PFSK-1 (cell line): ENCODE data around the gene TMEM43.

ENCODE experiments used
- FOXP2 ChIP-seq: optimal IDR thresholded peaks from 2 replicates; pipeline ENCODE3; 2011; ENCODE audit warnings: borderline replicate concordance, control low read depth, inconsistent platforms; ENCODE audit not compliant: insufficient read depth; ENCODE audit errors: extremely low read length, extremely low read depth
- POLR2AphosphoS5 ChIP-seq: IDR thresholded peaks from 2 replicates; pipeline ENCODE4 v1.6.1; 2012; ENCODE audit warnings: low read depth, mild to moderate bottlenecking, control low read depth, low read length, moderate library complexity
- REST ChIP-seq, 2 experiments: IDR thresholded peaks; 2 replicates each; pipeline versions ENCODE4 v1.6.1 to v1.8.0; 2011 to 2012; ENCODE audit warnings: low read depth in 2 of 2, low read length in 2 of 2, control low read depth in 1 of 2, inconsistent platforms in 1 of 2, mild to moderate bottlenecking in 1 of 2, moderate library complexity in 1 of 2; ENCODE audit not compliant: insufficient read depth in 1 of 2
- SIN3A ChIP-seq: IDR thresholded peaks from 2 replicates; pipeline ENCODE4 v1.6.1; 2012; ENCODE audit warnings: mild to moderate bottlenecking, low read length, moderate library complexity, borderline replicate concordance; ENCODE audit not compliant: insufficient read depth
- TAF1 ChIP-seq: IDR thresholded peaks from 2 replicates; pipeline ENCODE4 v1.6.1; 2012; ENCODE audit warnings: low read length, control low read depth, borderline replicate concordance; ENCODE audit not compliant: insufficient read depth

Gene TMEM43

GRCh38 chr3:14121859-14122258 lies 3.0 kb upstream of the TMEM43 start:
- TF ChIP-seq REST (IDR thresholded peaks at IDR 0.05; ENCODE audit: insufficient read depth in 1 of 2, low read depth in 2 of 2, low read length in 2 of 2) (no peak), TAF1 (no peak), FOXP2 (no peak), SIN3A (no peak), POLR2AphosphoS5 (no peak)

- TF ChIP-seq POLR2AphosphoS5 (no peak), REST (IDR thresholded peaks at IDR 0.05; ENCODE audit: insufficient read depth in 1 of 2, low read depth in 2 of 2, low read length in 2 of 2) (no peak), FOXP2 (no peak), SIN3A (no peak), TAF1 (no peak)
Observed at GRCh38 chr3:14122301-14122700, 2.6 kb upstream of the TMEM43 start.

- TF ChIP-seq TAF1 (no peak), POLR2AphosphoS5 (no peak), FOXP2 (no peak), SIN3A (no peak)
Observed at GRCh38 chr3:14123308-14124222, 1.3 kb upstream of the TMEM43 start.

DNA sequence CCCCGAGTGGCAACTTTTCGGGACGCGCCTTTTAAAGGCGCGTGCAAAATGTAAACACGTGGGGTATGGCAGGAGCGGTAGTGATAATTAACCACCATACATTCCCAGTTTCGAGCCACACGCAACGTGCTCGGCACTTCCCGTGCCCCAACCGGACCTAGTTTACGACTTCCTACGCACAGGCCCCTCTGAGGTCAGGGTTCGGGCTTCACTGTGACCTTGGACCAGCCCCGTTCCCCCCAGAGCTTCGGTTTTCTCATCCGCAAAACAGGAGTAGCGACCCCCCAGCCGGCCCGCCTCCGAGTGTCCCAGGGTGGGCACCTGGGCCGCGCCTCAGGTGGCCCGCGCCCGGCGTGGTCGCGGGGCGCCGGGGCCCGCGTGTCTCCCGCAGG lies 633 bp upstream of the TMEM43 start:
- 0 out of 2 replicates have a peak, but pooled peaks have one; percentile 24 for TF ChIP-seq POLR2AphosphoS5
- TF ChIP-seq REST (IDR thresholded peaks at IDR 0.05; ENCODE audit: insufficient read depth in 1 of 2, low read depth in 2 of 2, low read length in 2 of 2) = no peak
- peak; percentile 21; the same call in 1 of the 2 replicates for TF ChIP-seq TAF1

GRCh38 chr3:14125193-14126016 lies 553 bp downstream of the TMEM43 start:
- no peak for TF ChIP-seq TAF1
- TF ChIP-seq FOXP2 = no peak
- no peak for TF ChIP-seq POLR2AphosphoS5
- peak; percentile 91 to 92 for TF ChIP-seq REST (IDR thresholded peaks at IDR 0.05; ENCODE audit: insufficient read depth in 1 of 2, low read depth in 2 of 2, low read length in 2 of 2)
- TF ChIP-seq SIN3A = peak; percentile 35; the same call in 1 of the 2 replicates
